Left renal pelvis (tissue), 4 donors: ENCODE data around the gene PRKAB1. TPM values are rescaled to one million over a fixed set of nuclear protein-coding genes. Genes with fewer than 3 reads are reported as not detected.
A peak's percentile ranks its signal among the peaks of the same experiment; 100 is the strongest.

Source experiments
- DNase-seq, 4 donors: peaks; one replicate each; pipeline ENCODE4 v3.0.0-alpha.2; 2013; ENCODE audit warnings: low read depth in 4 of 4, low spot score in 3 of 4
- polyA plus RNA-seq, 4 donors: library from polyadenylated mRNA; unstranded; fragments of 120-200 nt; gene quantifications; one replicate each; pipeline ENCODE4 v1.2.1, GENCODE V29; 2013; ENCODE audit not compliant: insufficient read length in 4 of 4

The PRKAB1 gene
- polyA plus RNA-seq, 4 donors: 30.9 to 83.5 (median 74.4) TPM

- peak in 2 of 4 donors; percentile 44 to 67 for DNase-seq
Observed at GRCh38 chr12:119710374-119710964, 42.5 kb downstream of the PRKAB1 start.

GRCh38 chr12:119710965-119711551 lies 43.1 kb downstream of the PRKAB1 start:
- no peak for DNase-seq

DNA sequence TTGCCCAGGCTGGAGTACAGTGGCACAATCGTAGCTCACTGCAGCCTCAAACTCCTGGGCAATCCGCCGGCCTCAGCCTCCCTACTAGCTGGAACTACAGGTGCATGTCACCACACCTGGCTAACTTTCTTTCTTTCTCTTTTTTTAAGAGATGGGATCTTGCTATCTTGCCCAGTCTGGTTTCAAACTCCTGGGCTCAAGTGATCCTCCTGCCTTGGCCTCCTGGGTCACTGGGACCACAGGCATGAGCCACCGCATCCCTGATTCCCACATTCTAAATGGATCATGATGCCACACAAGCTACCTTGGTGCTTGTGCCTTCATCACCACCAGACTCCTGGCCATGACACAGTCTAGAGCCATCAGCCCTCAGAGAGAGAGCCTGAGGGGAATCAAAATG lies 43.8 kb downstream of the PRKAB1 start:
- no peak for DNase-seq

DNA sequence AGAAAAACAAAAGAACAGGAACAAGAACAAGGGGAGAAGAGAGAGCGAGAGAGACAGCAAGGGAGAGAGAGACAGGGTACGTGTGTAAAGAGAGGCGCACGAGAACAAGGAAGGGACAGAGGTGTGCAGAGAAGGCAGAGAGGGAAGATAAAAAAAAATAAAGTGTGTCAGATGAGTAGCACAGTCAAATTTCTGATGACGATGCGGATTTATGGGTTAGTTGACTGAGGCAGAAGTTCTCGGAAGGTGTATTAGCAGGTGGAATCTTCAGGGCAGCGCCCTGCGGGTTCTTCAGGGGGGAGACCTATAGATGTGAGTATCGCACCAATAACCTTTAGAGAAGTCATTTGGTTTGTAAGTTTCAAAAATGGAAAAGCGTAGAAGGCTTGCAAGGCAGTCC lies 44.8 kb downstream of the PRKAB1 start:
- no peak for DNase-seq

DNA sequence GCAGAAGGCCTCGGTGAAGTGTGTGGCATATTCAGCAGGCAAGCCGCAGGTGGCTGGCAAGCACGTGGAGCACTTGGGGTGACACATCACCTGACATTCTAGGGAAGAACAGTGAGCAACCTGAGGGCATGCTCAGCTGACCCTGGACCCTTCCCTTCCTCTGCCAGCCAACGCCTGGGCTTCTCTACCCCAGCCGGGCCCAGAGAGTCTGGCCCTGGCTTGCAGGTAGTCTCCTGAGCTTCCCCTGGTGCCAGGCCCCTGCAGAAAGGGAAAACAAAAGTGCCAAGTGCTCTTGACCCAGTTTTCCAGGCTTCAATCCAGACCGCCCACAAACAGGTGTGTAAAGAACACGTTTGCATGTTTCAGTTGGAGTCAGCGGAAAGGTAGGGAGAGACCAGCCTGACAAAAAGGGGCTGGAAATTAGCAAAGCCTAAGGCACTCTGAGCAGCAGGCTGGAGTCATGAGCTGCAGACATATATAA lies 45.7 kb downstream of the PRKAB1 start:
- no peak for DNase-seq

DNA sequence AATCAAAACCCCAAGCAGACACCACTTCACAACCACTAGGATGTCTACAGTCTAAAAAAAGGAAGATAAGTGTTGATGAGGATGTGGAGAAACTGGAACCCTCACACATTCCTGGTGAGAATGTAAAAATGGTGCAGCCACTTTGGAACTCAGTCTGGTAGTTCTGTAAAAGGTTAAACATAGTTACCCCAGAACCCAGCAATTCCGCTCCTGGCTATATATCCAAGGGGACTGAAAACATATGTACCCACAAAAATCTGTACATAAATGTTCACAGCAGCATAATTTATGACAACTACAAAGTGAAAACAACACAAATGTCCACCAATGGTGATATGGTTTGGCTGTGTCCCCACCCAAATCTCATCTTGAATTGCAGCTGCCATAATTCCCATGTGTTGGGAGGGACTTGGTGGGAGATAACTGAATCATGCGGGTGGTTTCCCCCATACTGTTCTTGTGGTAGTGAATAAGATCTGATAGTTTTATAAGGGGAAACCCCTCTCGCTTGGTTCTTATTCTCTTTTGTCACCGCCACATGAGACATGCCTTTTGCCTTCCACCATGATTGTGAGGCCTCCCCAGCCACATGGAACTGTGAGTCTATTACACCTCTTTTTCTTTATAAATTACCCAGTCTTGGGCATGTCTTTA lies 46.8 kb downstream of the PRKAB1 start:
- DNase-seq: no peak

- DNase-seq: no peak
Observed at GRCh38 chr12:119715268-119715620, 47.3 kb downstream of the PRKAB1 start.

- no peak for DNase-seq
Observed at GRCh38 chr12:119718141-119718540, 50.2 kb downstream of the PRKAB1 start.

DNA sequence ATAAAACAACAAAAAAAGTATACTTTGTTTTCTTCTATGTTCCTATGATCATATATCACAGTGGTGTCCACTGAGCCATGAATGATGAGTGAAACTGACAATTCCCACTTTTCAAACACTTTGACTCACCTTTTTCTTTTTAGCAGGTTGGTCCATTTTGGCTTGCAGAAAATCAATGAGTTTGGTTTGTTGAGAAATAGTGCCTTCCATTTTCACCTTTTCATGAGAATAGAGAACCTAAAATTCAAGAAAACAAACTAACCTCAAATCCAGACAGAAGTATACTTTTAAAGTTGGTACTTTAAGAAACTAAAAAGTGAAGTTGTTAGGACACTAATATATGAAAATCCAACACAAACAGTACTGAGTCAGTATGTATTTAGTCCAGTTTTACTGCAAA lies 52.4 kb downstream of the PRKAB1 start:
- no peak for DNase-seq

- no peak for DNase-seq
Observed at GRCh38 chr12:119721306-119721705, 53.4 kb downstream of the PRKAB1 start.

GRCh38 chr12:119725523-119725922 lies 57.6 kb downstream of the PRKAB1 start:
- no peak for DNase-seq

GRCh38 chr12:119727600-119728443 lies 59.9 kb downstream of the PRKAB1 start:
- no peak for DNase-seq

GRCh38 chr12:119728444-119728745 lies 60.5 kb downstream of the PRKAB1 start:
- no peak for DNase-seq

- no peak for DNase-seq
Observed at GRCh38 chr12:119729871-119730270, 61.9 kb downstream of the PRKAB1 start.

GRCh38 chr12:119730381-119730780 lies 62.4 kb downstream of the PRKAB1 start:
- DNase-seq: no peak

Other genes with a start within 250 kb of the PRKAB1 start
- gene TMEM233, start 74.4 kb upstream of the PRKAB1 start, polyA plus RNA-seq: 1 to 10 TPM; 1.2 to 2.2 (median 1.5) TPM
- 10 to 100 TPM; 12.2 to 22.2 (median 17.8) TPM for gene CIT, start 209.2 kb downstream of the PRKAB1 start, polyA plus RNA-seq